Fibroblast of pulmonary artery (primary cell): ENCODE measurements around the gene PI16.

Experiments
- DNase-seq: peaks from one replicate; pipeline ENCODE4 v3.0.0-alpha.2; 2010; ENCODE audit warnings: low read depth
- H3K4me3 ChIP-seq: replicated peaks from 2 replicates; pipeline ENCODE4 v1.5.1; 2011; ENCODE audit warnings: low read depth, mild to moderate bottlenecking, control low read depth, low read length, moderate library complexity
- CTCF ChIP-seq: IDR thresholded peaks from 2 replicates; pipeline ENCODE4 v1.5.1; 2011; ENCODE audit warnings: mild to moderate bottlenecking, control low read depth, low read length, inconsistent platforms; ENCODE audit errors: missing control alignments

PI16 gene

DNA sequence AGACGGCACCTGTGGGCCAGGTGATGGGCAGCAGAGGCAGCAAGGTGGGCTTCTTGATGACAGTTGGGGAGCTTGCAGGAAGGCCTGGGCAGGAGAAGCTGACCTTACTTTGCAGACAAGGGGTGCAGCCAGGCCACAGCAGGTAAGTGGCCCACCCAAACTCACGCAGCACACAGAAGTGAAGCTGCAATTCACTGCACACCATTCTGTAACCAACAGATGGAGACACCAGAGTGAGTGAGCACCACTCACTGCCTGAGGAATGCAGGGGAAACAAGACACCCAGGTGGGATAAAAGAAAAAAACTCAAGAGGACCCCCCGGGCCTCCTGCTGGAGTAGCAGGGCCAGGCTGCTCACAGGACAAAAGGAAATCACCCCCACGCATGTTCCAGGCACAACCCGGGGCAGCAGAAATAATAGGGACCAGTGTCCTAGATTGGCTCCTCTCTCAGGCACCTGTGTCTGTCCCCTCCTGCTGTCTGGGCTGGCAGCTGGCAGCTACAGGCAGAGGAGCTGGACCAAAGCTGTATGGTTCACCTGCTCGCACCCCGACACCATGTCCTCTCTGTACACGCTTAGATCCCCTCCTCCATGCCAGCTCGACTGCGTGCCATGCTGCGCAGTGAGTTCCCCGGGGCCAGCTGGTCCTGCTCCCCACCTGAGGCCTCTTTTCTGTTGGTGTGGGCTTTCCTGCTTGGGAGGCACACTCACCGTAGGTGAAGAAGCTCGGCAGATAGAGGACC, 26.5 kb downstream of the PI16 start:
- TF ChIP-seq CTCF: no peak
- H3K4me3 ChIP-seq: no peak overlapping the region
- no peak for DNase-seq

GRCh38 chr6:36983538-36983937, 29.0 kb downstream of the PI16 start:
- TF ChIP-seq CTCF: no peak
- DNase-seq: no peak
- H3K4me3 ChIP-seq: peak overlapping the region; percentile 99

- TF ChIP-seq CTCF: no peak
- H3K4me3 ChIP-seq: peak overlapping the region; percentile 99
- DNase-seq: peak; percentile 77
Measured at GRCh38 chr6:36984581-36985416, 30.3 kb downstream of the PI16 start.

DNA sequence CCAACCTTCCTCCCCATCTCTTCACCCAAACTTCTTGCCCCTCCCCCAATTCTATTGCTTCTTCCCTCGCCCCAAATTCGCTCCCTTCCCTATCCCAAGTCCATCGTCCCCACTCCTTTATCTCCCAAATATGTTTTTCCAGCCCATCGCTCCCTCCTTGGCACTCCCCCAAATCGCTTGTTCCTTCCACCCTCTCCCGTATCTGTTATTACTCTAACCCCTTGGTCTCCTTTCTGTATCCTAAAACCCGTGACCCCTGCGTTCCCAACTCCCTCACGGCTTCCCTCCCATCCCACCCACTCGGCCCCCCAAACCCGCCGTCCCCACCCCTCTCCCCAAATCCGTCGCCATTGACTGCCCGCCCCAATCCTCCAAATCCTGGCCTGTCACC, 30.9 kb downstream of the PI16 start:
- DNase-seq: no peak
- no peak for TF ChIP-seq CTCF
- peak overlapping the region; percentile 99 for H3K4me3 ChIP-seq

- H3K4me3 ChIP-seq: peak within 1 kb of the TSS; percentile 99
- no peak for TF ChIP-seq CTCF
- DNase-seq: peak; percentile 90
Measured at GRCh38 chr6:36985808-36986703, 31.5 kb downstream of the PI16 start, which contains the start of gene MTCH1. Gene MTCH1, minus strand, starts transcription at chr6:36986196. Its CDS starts 23 bp downstream, at chr6:36986173.

DNA sequence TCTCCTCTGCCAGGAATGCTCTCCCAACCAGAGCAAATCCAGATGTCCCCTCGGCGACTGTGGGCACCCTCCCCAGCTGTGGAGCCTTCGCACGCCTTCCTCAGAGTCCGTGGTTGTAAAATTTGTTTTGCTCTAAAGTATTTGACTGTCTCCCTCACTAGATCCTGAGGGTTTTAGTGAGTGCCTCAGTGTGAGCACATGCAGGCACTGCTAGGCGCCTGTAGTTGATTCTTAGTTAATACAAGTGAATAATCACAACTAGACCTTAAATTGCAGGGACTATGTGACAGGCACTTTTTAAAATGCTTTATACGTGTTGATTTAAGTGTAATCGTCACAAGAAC, 32.1 kb downstream of the PI16 start:
- DNase-seq: no peak
- no peak for TF ChIP-seq CTCF
- peak overlapping the region; percentile 99 for H3K4me3 ChIP-seq
